Right lobe of liver (tissue), 4 donors: ENCODE data around the gene HUS1.

ENCODE experiments used
- CTCF ChIP-seq, 4 donors: fragments of 200-600 bp in 3 of 4; fragments of 450-650 bp in 1 of 4; IDR thresholded peaks; one replicate each; pipeline versions ENCODE4 v1.5.1 to v1.8.0; 2016 to 2022; ENCODE audit warnings: antibody characterized with exemption in 4 of 4, mild to moderate bottlenecking in 2 of 4
- POLR2A ChIP-seq: fragments of 450-650 bp; IDR thresholded peaks from one replicate; pipeline ENCODE4 v1.6.1; 2017; ENCODE audit warnings: antibody characterized with exemption, mild to moderate bottlenecking
- donor health status: DM: no; HTN: no; CAD: no.
- donor health status: DM: no; HTN: no; CAD: no.
- donor health status: DM: no; HTN: yes; CAD: no.

GRCh38 chr7:47942132-47942531 is 37.3 kb downstream of the HUS1 start:
- TF ChIP-seq CTCF (IDR thresholded peaks at IDR 0.05) (no peak), POLR2A (no peak)
